SU-DHL-6 (cell line): ENCODE results near the gene PLA2G4F.

Experiments
- EZH2phosphoT487 ChIP-seq: fragments of 200-600 bp; sonication (generic), shearing (Covaris generic); conservative IDR thresholded peaks from 2 replicates; pipeline ENCODE4 v1.6.1; 2018; ENCODE audit warnings: mild to moderate bottlenecking, antibody characterized with exemption, low read length, moderate library complexity, mixed read lengths
- TF ChIP-seq, protein P1 (sequence below): fragments of 200-600 bp; sonication (generic); IDR thresholded peaks from one replicate; pipeline ENCODE4 v1.5.1; 2017; ENCODE audit warnings: antibody characterized with exemption, mild to moderate bottlenecking, low read length, moderate library complexity; ENCODE audit not compliant: insufficient read depth, poor library complexity, severe bottlenecking

- TF ChIP-seq, protein P1, sequence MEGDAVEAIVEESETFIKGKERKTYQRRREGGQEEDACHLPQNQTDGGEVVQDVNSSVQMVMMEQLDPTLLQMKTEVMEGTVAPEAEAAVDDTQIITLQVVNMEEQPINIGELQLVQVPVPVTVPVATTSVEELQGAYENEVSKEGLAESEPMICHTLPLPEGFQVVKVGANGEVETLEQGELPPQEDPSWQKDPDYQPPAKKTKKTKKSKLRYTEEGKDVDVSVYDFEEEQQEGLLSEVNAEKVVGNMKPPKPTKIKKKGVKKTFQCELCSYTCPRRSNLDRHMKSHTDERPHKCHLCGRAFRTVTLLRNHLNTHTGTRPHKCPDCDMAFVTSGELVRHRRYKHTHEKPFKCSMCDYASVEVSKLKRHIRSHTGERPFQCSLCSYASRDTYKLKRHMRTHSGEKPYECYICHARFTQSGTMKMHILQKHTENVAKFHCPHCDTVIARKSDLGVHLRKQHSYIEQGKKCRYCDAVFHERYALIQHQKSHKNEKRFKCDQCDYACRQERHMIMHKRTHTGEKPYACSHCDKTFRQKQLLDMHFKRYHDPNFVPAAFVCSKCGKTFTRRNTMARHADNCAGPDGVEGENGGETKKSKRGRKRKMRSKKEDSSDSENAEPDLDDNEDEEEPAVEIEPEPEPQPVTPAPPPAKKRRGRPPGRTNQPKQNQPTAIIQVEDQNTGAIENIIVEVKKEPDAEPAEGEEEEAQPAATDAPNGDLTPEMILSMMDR: no peak
- TF ChIP-seq EZH2phosphoT487: no peak
Observed at GRCh38 chr15:42089942-42090341, 66.5 kb downstream of the PLA2G4F start.
